Ascending aorta (tissue), 2 donors: Measurements from ENCODE around the gene PDE6B. TPM values are rescaled to one million over a fixed set of nuclear protein-coding genes. Genes with fewer than 3 reads are reported as not detected.

Source experiments
- DNase-seq, 2 donors: peaks; one replicate each; pipeline ENCODE4 v3.0.0-alpha.2; 2019; ENCODE audit warnings: low spot score in 2 of 2
- H3K27ac ChIP-seq, 2 donors: fragments of 200-600 bp; sonication (generic); one replicate each; pipeline ENCODE4 v1.5.1; 2016 to 2017; ENCODE audit warnings: mild to moderate bottlenecking in 1 of 2
- H3K27me3 ChIP-seq: fragments of 200-600 bp; sonication (generic); one replicate; pipeline ENCODE4 v1.5.1; 2017
- H3K36me3 ChIP-seq, 2 donors: fragments of 200-600 bp; sonication (generic); one replicate each; pipeline ENCODE4 v1.5.1; 2016
- H3K4me1 ChIP-seq, 2 donors: fragments of 200-600 bp; sonication (generic); one replicate each; pipeline ENCODE4 v1.5.1; 2016 to 2017; ENCODE audit warnings: mild to moderate bottlenecking in 1 of 2
- H3K4me3 ChIP-seq, 2 donors: fragments of 200-600 bp; sonication (generic); one replicate each; pipeline ENCODE4 v1.5.1; 2016 to 2017; ENCODE audit warnings: mild to moderate bottlenecking in 1 of 2
- H3K9me3 ChIP-seq, 2 donors: fragments of 200-600 bp; sonication (generic); one replicate each; pipeline ENCODE4 v1.5.1; 2016
- intact Hi-C: fragments of 100-400 bp; cut with DNase I; formaldehyde crosslinking; loops from one replicate; pipeline ENCODE4 v1.15.1; 2023
- total RNA-seq: library from RNA; depleted of rRNA; stranded (reverse); fragments of >200 nt; gene quantifications from one replicate; pipeline ENCODE4 v1.1.0, GENCODE V29; 2016
- TF ChIP-seq, protein P1 (sequence below), 3 experiments: fragments of 200-600 bp in 2 of 3; fragments of 450-650 bp in 1 of 3; sonication (generic) in 2 of 3; IDR thresholded peaks; one replicate each; pipeline ENCODE4 v1.5.1; 2016 to 2019; ENCODE audit warnings: antibody characterized with exemption in 3 of 3, mild to moderate bottlenecking in 1 of 3, moderate library complexity in 1 of 3

PDE6B gene
- total RNA-seq, 1 donor from 2014 or later: not detected

DNA sequence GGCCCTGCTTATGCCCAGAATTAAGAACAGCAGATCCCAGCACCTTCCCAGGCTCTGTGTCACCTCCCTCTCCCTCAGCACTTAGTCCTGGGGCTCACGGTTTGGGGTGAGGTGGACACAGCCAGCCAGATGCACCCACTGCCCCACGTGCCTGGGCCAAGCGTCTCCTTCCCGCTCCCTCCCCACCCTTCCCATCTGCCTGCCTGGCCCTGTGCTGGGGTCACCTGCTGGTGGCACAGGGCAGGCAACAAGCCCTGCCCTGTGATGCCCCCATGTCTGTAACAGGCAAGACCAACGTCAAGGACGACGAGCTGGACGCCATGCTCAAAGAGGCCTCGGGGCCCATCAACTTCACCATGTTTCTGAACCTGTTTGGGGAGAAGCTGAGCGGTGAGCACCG, 54.3 kb downstream of the PDE6B start:
- Histone ChIP-seq H3K9me3 (no peaks in the 10 kb centered on the region), H3K4me1 (peaks cover 12 to 18% of the 10 kb centered on the region in 2 donors), H3K27ac (no peak overlapping the region), H3K4me3 (no peak overlapping the region), H3K36me3 (no peaks in the 10 kb centered on the region), H3K27me3 (peaks cover 10% of the 10 kb centered on the region)
- DNase-seq: no peak
- intact Hi-C loops: loop anchor here (10.0 kb wide), 1 partner anchor 1035 kb away; the partner anchor contains the start of gene SLBP
- TF ChIP-seq, protein P1, sequence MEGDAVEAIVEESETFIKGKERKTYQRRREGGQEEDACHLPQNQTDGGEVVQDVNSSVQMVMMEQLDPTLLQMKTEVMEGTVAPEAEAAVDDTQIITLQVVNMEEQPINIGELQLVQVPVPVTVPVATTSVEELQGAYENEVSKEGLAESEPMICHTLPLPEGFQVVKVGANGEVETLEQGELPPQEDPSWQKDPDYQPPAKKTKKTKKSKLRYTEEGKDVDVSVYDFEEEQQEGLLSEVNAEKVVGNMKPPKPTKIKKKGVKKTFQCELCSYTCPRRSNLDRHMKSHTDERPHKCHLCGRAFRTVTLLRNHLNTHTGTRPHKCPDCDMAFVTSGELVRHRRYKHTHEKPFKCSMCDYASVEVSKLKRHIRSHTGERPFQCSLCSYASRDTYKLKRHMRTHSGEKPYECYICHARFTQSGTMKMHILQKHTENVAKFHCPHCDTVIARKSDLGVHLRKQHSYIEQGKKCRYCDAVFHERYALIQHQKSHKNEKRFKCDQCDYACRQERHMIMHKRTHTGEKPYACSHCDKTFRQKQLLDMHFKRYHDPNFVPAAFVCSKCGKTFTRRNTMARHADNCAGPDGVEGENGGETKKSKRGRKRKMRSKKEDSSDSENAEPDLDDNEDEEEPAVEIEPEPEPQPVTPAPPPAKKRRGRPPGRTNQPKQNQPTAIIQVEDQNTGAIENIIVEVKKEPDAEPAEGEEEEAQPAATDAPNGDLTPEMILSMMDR (IDR thresholded peaks at IDR 0.05): no peak

GRCh38 chr4:680091-680490, 54.7 kb downstream of the PDE6B start:
- DNase-seq: no peak
- intact Hi-C loops: no loop called here
- Histone ChIP-seq H3K9me3 (no peaks in the 10 kb centered on the region), H3K27ac (no peak overlapping the region), H3K4me3 (no peak overlapping the region), H3K27me3 (peaks cover 10% of the 10 kb centered on the region), H3K36me3 (no peaks in the 10 kb centered on the region), H3K4me1 (peaks cover 11 to 16% of the 10 kb centered on the region in 2 donors)
- TF ChIP-seq, protein P1 (IDR thresholded peaks at IDR 0.05): no peak

DNA sequence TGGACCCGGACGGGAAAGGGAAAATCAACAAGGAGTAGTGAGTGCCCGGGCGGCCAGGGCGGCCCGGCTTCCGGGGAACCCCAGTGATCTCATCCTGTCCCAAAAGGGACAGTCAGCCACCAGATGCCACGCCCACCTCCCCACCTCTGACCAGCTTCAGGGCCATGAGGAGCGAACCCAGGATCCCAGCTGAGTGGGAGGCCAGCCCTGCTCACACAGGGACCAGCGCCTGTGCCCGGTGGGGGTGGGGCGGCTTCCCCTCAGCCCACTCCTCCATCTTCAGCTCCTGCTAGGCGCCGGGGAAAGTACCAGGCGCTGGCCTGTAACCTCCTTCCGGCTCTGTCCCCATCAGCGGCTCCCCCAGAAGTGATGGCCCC, 55.2 kb downstream of the PDE6B start:
- intact Hi-C loops: no loop called here
- H3K4me1 ChIP-seq: peaks cover 8 to 11% of the 10 kb centered on the region in 2 donors
- no peaks in the 10 kb centered on the region for H3K9me3 ChIP-seq
- no peaks in the 10 kb centered on the region for H3K36me3 ChIP-seq
- no peak for DNase-seq
- TF ChIP-seq, protein P1 (IDR thresholded peaks at IDR 0.05): no peak
- peaks cover 10% of the 10 kb centered on the region for H3K27me3 ChIP-seq
- H3K4me3 ChIP-seq: peak overlapping the region; percentile 63 to 68
- H3K27ac ChIP-seq: no peak overlapping the region

DNA sequence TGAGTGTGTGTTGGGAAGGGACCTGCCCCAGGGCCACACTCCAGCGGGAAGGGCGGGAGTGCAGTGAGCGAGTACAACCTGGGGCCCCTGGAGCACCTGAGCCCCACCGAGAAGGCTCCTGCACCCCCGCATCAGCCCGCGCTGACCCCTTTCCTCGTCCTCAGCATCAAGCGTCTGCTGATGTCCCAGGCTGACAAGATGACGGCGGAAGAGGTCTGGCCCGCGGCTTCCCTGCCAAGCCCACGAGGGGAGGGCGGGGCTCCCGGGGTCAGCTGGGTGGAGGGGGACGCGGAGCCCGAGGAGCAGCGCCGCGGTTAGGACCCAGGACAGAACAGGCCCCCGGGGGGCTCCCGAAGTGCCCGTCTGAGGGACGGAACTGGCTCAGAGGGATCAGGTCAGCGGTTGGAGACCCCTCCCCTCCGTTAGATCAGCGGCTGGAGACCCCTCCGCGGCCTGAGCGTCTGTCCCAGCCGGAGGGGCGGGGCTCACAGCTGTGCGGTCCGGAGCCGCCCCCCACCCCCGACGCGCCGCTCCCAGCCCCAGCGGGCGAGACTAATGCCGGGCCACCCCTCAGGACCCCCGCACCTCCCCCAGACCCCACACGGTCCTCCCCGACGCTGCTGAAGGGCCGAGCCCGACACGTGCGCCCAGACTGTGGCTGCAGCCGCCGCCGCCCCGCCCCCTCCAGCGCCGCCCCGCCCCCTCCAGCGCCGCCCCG, 55.7 kb downstream of the PDE6B start:
- no peaks in the 10 kb centered on the region for H3K36me3 ChIP-seq
- peak overlapping the region; percentile 63 to 68 for H3K4me3 ChIP-seq
- H3K27me3 ChIP-seq: peaks cover 10% of the 10 kb centered on the region
- no peak for DNase-seq
- H3K4me1 ChIP-seq: peaks cover 8 to 10% of the 10 kb centered on the region in 2 donors
- TF ChIP-seq, protein P1 (IDR thresholded peaks at IDR 0.05): no peak
- intact Hi-C loops: no loop called here
- no peak overlapping the region for H3K27ac ChIP-seq
- H3K9me3 ChIP-seq: no peaks in the 10 kb centered on the region

- Histone ChIP-seq H3K4me3 (no peak overlapping the region), H3K9me3 (no peaks in the 10 kb centered on the region), H3K27ac (no peak overlapping the region), H3K36me3 (no peaks in the 10 kb centered on the region), H3K27me3 (peaks cover 10% of the 10 kb centered on the region), H3K4me1 (peaks cover 8 to 10% of the 10 kb centered on the region in 2 donors)
- DNase-seq: no peak
- intact Hi-C loops: no loop called here
- TF ChIP-seq, protein P1 (IDR thresholded peaks at IDR 0.05): no peak
Observed at GRCh38 chr4:681736-682451, 56.5 kb downstream of the PDE6B start.
